ENCODE data around the gene GNPTG.
"Not testable (repeated sequence)": the region's sequence is repeated elsewhere in the genome, so short reads cannot be mapped to it uniquely, and the experiment has no call there.

- not testable (repeated sequence) for TF ChIP-seq EZH2 (IDR thresholded peaks at IDR 0.05; ENCODE audit: borderline replicate concordance, insufficient read depth, low read depth, low read length, poor library complexity, severe bottlenecking)
- TF ChIP-seq, protein P1, sequence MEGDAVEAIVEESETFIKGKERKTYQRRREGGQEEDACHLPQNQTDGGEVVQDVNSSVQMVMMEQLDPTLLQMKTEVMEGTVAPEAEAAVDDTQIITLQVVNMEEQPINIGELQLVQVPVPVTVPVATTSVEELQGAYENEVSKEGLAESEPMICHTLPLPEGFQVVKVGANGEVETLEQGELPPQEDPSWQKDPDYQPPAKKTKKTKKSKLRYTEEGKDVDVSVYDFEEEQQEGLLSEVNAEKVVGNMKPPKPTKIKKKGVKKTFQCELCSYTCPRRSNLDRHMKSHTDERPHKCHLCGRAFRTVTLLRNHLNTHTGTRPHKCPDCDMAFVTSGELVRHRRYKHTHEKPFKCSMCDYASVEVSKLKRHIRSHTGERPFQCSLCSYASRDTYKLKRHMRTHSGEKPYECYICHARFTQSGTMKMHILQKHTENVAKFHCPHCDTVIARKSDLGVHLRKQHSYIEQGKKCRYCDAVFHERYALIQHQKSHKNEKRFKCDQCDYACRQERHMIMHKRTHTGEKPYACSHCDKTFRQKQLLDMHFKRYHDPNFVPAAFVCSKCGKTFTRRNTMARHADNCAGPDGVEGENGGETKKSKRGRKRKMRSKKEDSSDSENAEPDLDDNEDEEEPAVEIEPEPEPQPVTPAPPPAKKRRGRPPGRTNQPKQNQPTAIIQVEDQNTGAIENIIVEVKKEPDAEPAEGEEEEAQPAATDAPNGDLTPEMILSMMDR (IDR thresholded peaks at IDR 0.05), result not testable (repeated sequence)
These were observed 23.6 kb upstream of the GNPTG start for GRCh38 chr16:1328136-1328535.
